ENCODE measurements around the gene TMPRSS9. TPM values are rescaled to one million over a fixed set of nuclear protein-coding genes. Genes with fewer than 3 reads are reported as not detected.

The TMPRSS9 gene
- polyA plus RNA-seq (2012; ENCODE audit: low read depth, missing spikeins) = 0.35 TPM

- no peak for DNase-seq (ENCODE audit: insufficient read length, low spot score)
- TF ChIP-seq POLR2A (IDR thresholded peaks at IDR 0.05; ENCODE audit: low read depth, low read length) (no peak), TAF1 (IDR thresholded peaks at IDR 0.05; ENCODE audit: low read depth, low read length) (no peak), SPI1 (IDR thresholded peaks at IDR 0.05; ENCODE audit: low read depth, low read length) (no peak), POLR2AphosphoS5 (IDR thresholded peaks at IDR 0.05; ENCODE audit: low read depth, low read length) (no peak)
- FAIRE-seq = no peak
Measured at GRCh38 chr19:2359992-2360685, at the start of gene TMPRSS9. TMPRSS9 (plus strand) TSS chr19:2360265; CDS start chr19:2389786, 29,521 bp downstream.

- TF ChIP-seq PAX5 (IDR thresholded peaks at IDR 0.05; ENCODE audit: insufficient read depth, low read length, severe bottlenecking) = no peak
- TF ChIP-seq POLR2A (IDR thresholded peaks at IDR 0.05; ENCODE audit: low read depth, low read length) = no peak
- no peak for TF ChIP-seq POLR2AphosphoS5 (IDR thresholded peaks at IDR 0.05; ENCODE audit: low read depth, low read length)
- TF ChIP-seq TAF1 (IDR thresholded peaks at IDR 0.05; ENCODE audit: low read depth, low read length) = no peak
- no peak for TF ChIP-seq SPI1 (IDR thresholded peaks at IDR 0.05; ENCODE audit: low read depth, low read length)
- no peak for TF ChIP-seq POU2F2 (IDR thresholded peaks at IDR 0.05; ENCODE audit: low read depth, low read length)
- FAIRE-seq (no peak), DNase-seq (ENCODE audit: insufficient read length, low spot score) (no peak)
Measured at GRCh38 chr19:2311093-2311492, 49.0 kb upstream of the TMPRSS9 start.

- FAIRE-seq = no peak
- DNase-seq (ENCODE audit: insufficient read length, low spot score) = no peak
- no peak for TF ChIP-seq TAF1 (IDR thresholded peaks at IDR 0.05; ENCODE audit: low read depth, low read length)
- TF ChIP-seq POLR2AphosphoS5 (IDR thresholded peaks at IDR 0.05; ENCODE audit: low read depth, low read length) = no peak
- TF ChIP-seq POLR2A (IDR thresholded peaks at IDR 0.05; ENCODE audit: low read depth, low read length) = no peak
- TF ChIP-seq POU2F2 (IDR thresholded peaks at IDR 0.05; ENCODE audit: low read depth, low read length) = no peak
- TF ChIP-seq SPI1 (IDR thresholded peaks at IDR 0.05; ENCODE audit: low read depth, low read length) = no peak
- TF ChIP-seq PAX5 (IDR thresholded peaks at IDR 0.05; ENCODE audit: insufficient read depth, low read length, severe bottlenecking) = no peak
Measured at GRCh38 chr19:2312820-2313501, 47.1 kb upstream of the TMPRSS9 start.

GRCh38 chr19:2315121-2315817 is 44.8 kb upstream of the TMPRSS9 start:
- DNase-seq (ENCODE audit: insufficient read length, low spot score) (no peak), FAIRE-seq (peak; percentile 20)
- TF ChIP-seq SPI1 (IDR thresholded peaks at IDR 0.05; ENCODE audit: low read depth, low read length) (no peak), POLR2A (IDR thresholded peaks at IDR 0.05; ENCODE audit: low read depth, low read length) (no peak)

GRCh38 chr19:2315818-2316353 is 44.2 kb upstream of the TMPRSS9 start:
- FAIRE-seq (peak; percentile 79), DNase-seq (ENCODE audit: insufficient read length, low spot score) (no peak)
- TF ChIP-seq SPI1 (IDR thresholded peaks at IDR 0.05; ENCODE audit: low read depth, low read length) = peak; percentile 27; the same call in 1 of the 2 replicates
- TF ChIP-seq TAF1 (IDR thresholded peaks at IDR 0.05; ENCODE audit: low read depth, low read length) = no peak

GRCh38 chr19:2317300-2317699 is 42.8 kb upstream of the TMPRSS9 start:
- TF ChIP-seq POU2F2 (IDR thresholded peaks at IDR 0.05; ENCODE audit: low read depth, low read length) (no peak), TAF1 (IDR thresholded peaks at IDR 0.05; ENCODE audit: low read depth, low read length) (no peak), PAX5 (IDR thresholded peaks at IDR 0.05; ENCODE audit: insufficient read depth, low read length, severe bottlenecking) (no peak), POLR2AphosphoS5 (IDR thresholded peaks at IDR 0.05; ENCODE audit: low read depth, low read length) (no peak), POLR2A (IDR thresholded peaks at IDR 0.05; ENCODE audit: low read depth, low read length) (no peak), SPI1 (IDR thresholded peaks at IDR 0.05; ENCODE audit: low read depth, low read length) (no peak)
- FAIRE-seq = no peak
- no peak for DNase-seq (ENCODE audit: insufficient read length, low spot score)

GRCh38 chr19:2317756-2318155 is 42.3 kb upstream of the TMPRSS9 start:
- TF ChIP-seq PAX5 (IDR thresholded peaks at IDR 0.05; ENCODE audit: insufficient read depth, low read length, severe bottlenecking) = no peak
- TF ChIP-seq POU2F2 (IDR thresholded peaks at IDR 0.05; ENCODE audit: low read depth, low read length) = no peak
- no peak for TF ChIP-seq SPI1 (IDR thresholded peaks at IDR 0.05; ENCODE audit: low read depth, low read length)
- no peak for TF ChIP-seq POLR2A (IDR thresholded peaks at IDR 0.05; ENCODE audit: low read depth, low read length)
- TF ChIP-seq TAF1 (IDR thresholded peaks at IDR 0.05; ENCODE audit: low read depth, low read length) = no peak
- no peak for TF ChIP-seq POLR2AphosphoS5 (IDR thresholded peaks at IDR 0.05; ENCODE audit: low read depth, low read length)
- FAIRE-seq = no peak
- DNase-seq (ENCODE audit: insufficient read length, low spot score) = no peak

GRCh38 chr19:2318923-2319322 is 41.1 kb upstream of the TMPRSS9 start:
- no peak for DNase-seq (ENCODE audit: insufficient read length, low spot score)
- FAIRE-seq = no peak
- TF ChIP-seq TAF1 (IDR thresholded peaks at IDR 0.05; ENCODE audit: low read depth, low read length) (no peak), PAX5 (IDR thresholded peaks at IDR 0.05; ENCODE audit: insufficient read depth, low read length, severe bottlenecking) (no peak), POU2F2 (IDR thresholded peaks at IDR 0.05; ENCODE audit: low read depth, low read length) (no peak), SPI1 (IDR thresholded peaks at IDR 0.05; ENCODE audit: low read depth, low read length) (no peak), POLR2AphosphoS5 (IDR thresholded peaks at IDR 0.05; ENCODE audit: low read depth, low read length) (no peak)

- DNase-seq (ENCODE audit: insufficient read length, low spot score) (no peak), FAIRE-seq (no peak)
- TF ChIP-seq PAX5 (IDR thresholded peaks at IDR 0.05; ENCODE audit: insufficient read depth, low read length, severe bottlenecking) = no peak
- no peak for TF ChIP-seq TAF1 (IDR thresholded peaks at IDR 0.05; ENCODE audit: low read depth, low read length)
- TF ChIP-seq POLR2AphosphoS5 (IDR thresholded peaks at IDR 0.05; ENCODE audit: low read depth, low read length) = no peak
- no peak for TF ChIP-seq POU2F2 (IDR thresholded peaks at IDR 0.05; ENCODE audit: low read depth, low read length)
- no peak for TF ChIP-seq SPI1 (IDR thresholded peaks at IDR 0.05; ENCODE audit: low read depth, low read length)
- TF ChIP-seq POLR2A (IDR thresholded peaks at IDR 0.05; ENCODE audit: low read depth, low read length) = no peak
Measured at GRCh38 chr19:2319551-2319950, 40.5 kb upstream of the TMPRSS9 start.

Data from GM12891 (cell line).